Progenitor cell of endocrine pancreas (in vitro differentiated cells): ENCODE results near the gene PAAF1. TPM values are rescaled to one million over a fixed set of nuclear protein-coding genes. Genes with fewer than 3 reads are reported as not detected.

Experiments used
- DNase-seq: peaks from one replicate; pipeline ENCODE4 v3.0.0; 2021; ENCODE audit warnings: low spot score; ENCODE audit not compliant: unreplicated experiment
- H3K27ac Mint-ChIP-seq: 2 replicates; pipeline ENCODE4 v1.8.0; 2021; ENCODE audit warnings: mild to moderate bottlenecking, moderate library complexity, mixed read lengths
- H3K27me3 Mint-ChIP-seq: 2 replicates; pipeline ENCODE4 v1.8.0; 2021; ENCODE audit warnings: mixed read lengths
- H3K36me3 Mint-ChIP-seq: 2 replicates; pipeline ENCODE4 v1.8.0; 2022; ENCODE audit warnings: mixed read lengths; ENCODE audit not compliant: insufficient read depth
- H3K4me1 Mint-ChIP-seq: 2 replicates; pipeline ENCODE4 v1.8.0; 2021; ENCODE audit warnings: low read depth, mixed read lengths
- H3K4me3 Mint-ChIP-seq: 2 replicates; pipeline ENCODE4 v1.8.0; 2021; ENCODE audit warnings: low read depth, mild to moderate bottlenecking, moderate library complexity, mixed read lengths
- H3K9me3 Mint-ChIP-seq: 2 replicates; pipeline ENCODE4 v1.8.0; 2021; ENCODE audit warnings: low read depth, mixed read lengths
- CTCF ChIP-seq: fragments of 200-600 bp; sonication (generic); IDR thresholded peaks from one replicate; pipeline ENCODE4 v1.5.0; 2021; ENCODE audit warnings: antibody characterized with exemption, mild to moderate bottlenecking; ENCODE audit not compliant: unreplicated experiment
- total RNA-seq: library from RNA; stranded (reverse); gene quantifications from 2 replicates; pipeline ENCODE4 v1.2.1, GENCODE V29; 2021

PAAF1 gene
- total RNA-seq, 1 donor from 2014 or later = 29.3 TPM

- Mint-ChIP-seq H3K36me3 (peaks cover 3% of the 10 kb centered on the region), H3K27me3 (no peaks in the 10 kb centered on the region), H3K4me3 (no peak overlapping the region), H3K4me1 (peaks cover 4% of the 10 kb centered on the region), H3K9me3 (peaks cover 12% of the 10 kb centered on the region), H3K27ac (peak overlapping the region; percentile 17)
- no peak for DNase-seq
- TF ChIP-seq CTCF = no peak
These were observed 72.4 kb downstream of the PAAF1 start for GRCh38 chr11:73949246-73949645.

- H3K4me3 Mint-ChIP-seq = no peak overlapping the region
- peaks cover 4% of the 10 kb centered on the region for H3K4me1 Mint-ChIP-seq
- peaks cover 3% of the 10 kb centered on the region for H3K36me3 Mint-ChIP-seq
- peaks cover 12% of the 10 kb centered on the region for H3K9me3 Mint-ChIP-seq
- H3K27ac Mint-ChIP-seq = no peak overlapping the region
- DNase-seq = no peak
- H3K27me3 Mint-ChIP-seq = no peaks in the 10 kb centered on the region
- TF ChIP-seq CTCF = no peak
These were observed 73.1 kb downstream of the PAAF1 start for GRCh38 chr11:73949912-73950311.

DNA sequence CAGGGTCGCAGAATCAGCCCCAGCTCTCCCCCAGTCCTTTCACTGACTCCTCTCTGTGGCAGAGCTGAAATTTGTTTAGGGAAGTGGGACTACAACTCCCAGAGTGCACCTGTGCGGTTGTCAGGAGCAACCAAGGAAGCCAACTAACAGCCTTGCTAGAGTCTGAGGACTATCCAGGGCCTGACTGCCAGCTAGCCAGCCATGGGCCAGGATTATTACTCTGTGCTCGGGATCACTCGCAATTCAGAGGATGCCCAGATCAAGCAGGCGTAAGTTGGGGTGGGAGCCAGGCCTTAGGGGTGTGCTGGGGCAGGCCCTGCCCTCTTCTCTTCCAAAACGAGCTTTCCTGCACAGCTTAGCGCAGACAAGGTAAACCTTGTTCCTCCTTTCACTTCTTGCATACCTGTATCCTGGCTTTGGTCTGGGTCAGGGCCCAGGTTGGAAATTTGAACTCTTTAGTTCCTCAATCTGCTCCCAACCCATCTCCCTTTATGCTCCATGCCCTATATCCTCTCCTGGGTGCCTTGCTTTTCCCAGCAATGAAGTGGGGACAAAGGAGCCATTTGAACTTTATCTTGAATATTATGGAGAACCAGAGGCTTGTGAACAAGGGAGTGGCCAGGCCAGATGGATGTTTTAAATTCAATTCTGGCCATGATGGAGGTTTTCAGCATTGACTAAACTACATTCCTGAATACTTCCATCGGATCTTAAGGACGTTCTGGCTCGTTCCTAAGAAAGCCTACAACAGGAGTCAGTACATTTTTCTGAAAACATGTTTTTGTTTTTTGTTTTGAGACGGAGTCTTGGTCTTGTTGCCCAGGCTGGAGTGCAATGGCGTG, 74.3 kb downstream of the PAAF1 start, which contains the start of gene DNAJB13:
DNAJB13 (plus strand) TSS at position 158 of the 842 bp plus-strand sequence; CDS start at position 202, 44 bp downstream.
- peak; percentile 34 for DNase-seq
- H3K4me3 Mint-ChIP-seq = peak within 1 kb of the TSS; percentile 16
- peaks cover 3% of the 10 kb centered on the region for H3K36me3 Mint-ChIP-seq
- no peak for TF ChIP-seq CTCF
- H3K4me1 Mint-ChIP-seq = peaks cover 6% of the 10 kb centered on the region
- peaks cover 2% of the 10 kb centered on the region for H3K27me3 Mint-ChIP-seq
- no peak within 1 kb of the TSS for H3K27ac Mint-ChIP-seq
- H3K9me3 Mint-ChIP-seq = peaks cover 12% of the 10 kb centered on the region

DNA sequence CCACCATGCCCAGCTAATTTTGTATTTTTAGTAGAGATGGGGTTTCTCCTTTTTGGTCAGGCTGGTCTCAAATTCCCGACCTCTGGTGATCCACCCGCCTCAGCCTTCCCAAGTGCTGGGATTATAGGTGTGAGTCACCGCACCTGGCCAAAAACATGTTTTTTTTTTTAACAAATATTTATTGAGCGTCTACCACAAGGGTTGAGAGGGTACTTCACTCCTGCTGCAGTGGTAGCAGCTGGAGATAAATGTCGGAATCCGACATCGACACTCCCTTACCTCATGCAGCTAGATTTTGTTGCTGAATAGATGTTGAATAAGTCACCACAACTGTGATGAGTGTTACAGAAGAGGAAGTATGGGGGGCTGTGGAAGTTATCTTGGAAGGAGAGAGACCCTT, 75.0 kb downstream of the PAAF1 start:
- no peak for DNase-seq
- H3K27ac Mint-ChIP-seq = no peak overlapping the region
- peaks cover 8% of the 10 kb centered on the region for H3K4me1 Mint-ChIP-seq
- no peak overlapping the region for H3K4me3 Mint-ChIP-seq
- TF ChIP-seq CTCF = no peak
- peaks cover 4% of the 10 kb centered on the region for H3K27me3 Mint-ChIP-seq
- H3K9me3 Mint-ChIP-seq = peaks cover 6% of the 10 kb centered on the region
- H3K36me3 Mint-ChIP-seq = peaks cover 2% of the 10 kb centered on the region

GRCh38 chr11:73956876-73957653, 80.3 kb downstream of the PAAF1 start:
- peaks cover 6% of the 10 kb centered on the region for H3K4me1 Mint-ChIP-seq
- TF ChIP-seq CTCF = no peak
- H3K36me3 Mint-ChIP-seq = no peaks in the 10 kb centered on the region
- H3K9me3 Mint-ChIP-seq = no peaks in the 10 kb centered on the region
- H3K4me3 Mint-ChIP-seq = no peak overlapping the region
- peaks cover 14% of the 10 kb centered on the region for H3K27me3 Mint-ChIP-seq
- no peak overlapping the region for H3K27ac Mint-ChIP-seq
- no peak for DNase-seq
